Common myeloid progenitor, CD34-positive (primary cell): Measurements from ENCODE around the gene BMP8A.
"Not testable (repeated sequence)": the region's sequence is repeated elsewhere in the genome, so short reads cannot be mapped to it uniquely, and the experiment has no call there.

ENCODE experiments used
- CTCF ChIA-PET: fragments of 350-600 bp; sonication (Branson Sonifier 250); formaldehyde crosslinking; loops from one replicate; lab custom pipeline; 2021; ENCODE audit warnings: antibody characterized with exemption; lab: Charles Lee
- POLR2A ChIA-PET: fragments of 350-600 bp; sonication (Branson Sonifier 250); formaldehyde crosslinking; loops from one replicate; lab custom pipeline; 2021; ENCODE audit warnings: antibody characterized with exemption; lab: Charles Lee
- DNase-seq, 3 donors: peaks; one replicate each; pipeline versions ENCODE4 v3.0.0 to v3.0.0-alpha.2; 2013
- H3K27ac ChIP-seq, 2 experiments: 1 replicate in 1 of 2; 2 replicates in 1 of 2; pipeline ENCODE4 v1.7.0; 2013; ENCODE audit warnings: inconsistent platforms in 2 of 2, low read length in 2 of 2, mild to moderate bottlenecking in 2 of 2, low read depth in 1 of 2, moderate library complexity in 1 of 2; ENCODE audit not compliant: severe bottlenecking in 2 of 2, insufficient read depth in 1 of 2, poor library complexity in 1 of 2
- H3K27me3 ChIP-seq, 5 experiments: replicated peaks in 2 of 5; 1 replicate in 3 of 5; 2 replicates in 2 of 5; pipeline versions ENCODE4 v1.6.1 to v1.7.0; 2013; ENCODE audit warnings: low read length in 4 of 5, mild to moderate bottlenecking in 2 of 5, moderate library complexity in 2 of 5, inconsistent platforms in 1 of 5; ENCODE audit not compliant: insufficient read depth in 5 of 5, control insufficient read depth in 4 of 5
- H3K36me3 ChIP-seq, 4 experiments: 1 replicate in 2 of 4; 2 replicates in 2 of 4; pipeline versions ENCODE4 v1.6.1 to v1.7.0; 2013; ENCODE audit warnings: low read length in 3 of 4, control low read depth in 1 of 4, mild to moderate bottlenecking in 1 of 4; ENCODE audit not compliant: control insufficient read depth in 4 of 4, insufficient read depth in 4 of 4
- H3K4me1 ChIP-seq, 4 experiments: 1 replicate in 3 of 4; 2 replicates in 1 of 4; pipeline versions ENCODE4 v1.6.1 to v1.7.1; 2013; ENCODE audit warnings: low read length in 3 of 4, mild to moderate bottlenecking in 3 of 4, control low read depth in 1 of 4, inconsistent platforms in 1 of 4, moderate library complexity in 1 of 4; ENCODE audit not compliant: control insufficient read depth in 4 of 4, insufficient read depth in 4 of 4; ENCODE audit errors: control extremely low read depth in 1 of 4
- H3K4me3 ChIP-seq, 7 experiments: 1 replicate in 4 of 7; 2 replicates in 3 of 7; pipeline versions ENCODE4 v1.5.1 to v1.7.0; 2013; ENCODE audit warnings: mild to moderate bottlenecking in 7 of 7, low read length in 6 of 7, moderate library complexity in 6 of 7, inconsistent platforms in 2 of 7, low read depth in 2 of 7, control low read depth in 1 of 7; ENCODE audit not compliant: insufficient read depth in 4 of 7, control insufficient read depth in 1 of 7; ENCODE audit errors: extremely low read depth in 1 of 7
- H3K9me3 ChIP-seq, 5 experiments: 1 replicate in 4 of 5; 2 replicates in 1 of 5; pipeline versions ENCODE4 v1.6.1 to v1.7.1; 2013; ENCODE audit warnings: low read length in 4 of 5, mild to moderate bottlenecking in 2 of 5, inconsistent platforms in 1 of 5, low read depth in 1 of 5, moderate library complexity in 1 of 5; ENCODE audit not compliant: control insufficient read depth in 4 of 5, insufficient read depth in 2 of 5; ENCODE audit errors: control extremely low read depth in 1 of 5
- WGBS: methylation state at CpG from one replicate; pipeline ENCODE4 v1.1.5; 2013; ENCODE audit not compliant: insufficient coverage; 5-methylcytosine and 5-hydroxymethylcytosine counted together

BMP8A gene

GRCh38 chr1:39527190-39527579 lies 35.7 kb downstream of the BMP8A start:
- WGBS: 97% methylated on average over 6 of the region's 8 CpGs
- CTCF ChIA-PET, H3K4me3 ChIP-seq, H3K9me3 ChIP-seq, POLR2A ChIA-PET, H3K27ac ChIP-seq, DNase-seq, H3K27me3 ChIP-seq: not testable (repeated sequence)
- Histone ChIP-seq H3K4me1 (peaks cover 0 to 14% (median 4%) of the 10 kb centered on the region in 4 experiments), H3K36me3 (peaks cover 2 to 34% (median 13%) of the 10 kb centered on the region in 4 experiments)

- ChIA-PET CTCF (interaction anchor here (1.1 kb wide), 1 partner anchor 19 kb away, joined by 5 read pairs; no protein-coding TSS in a partner anchor), POLR2A (no interaction called here)
- Histone ChIP-seq H3K36me3 (peaks cover 2 to 34% (median 13%) of the 10 kb centered on the region in 4 experiments), H3K27me3 (no peaks in the 10 kb centered on the region), H3K4me3 (no peak overlapping the region), H3K4me1 (peaks cover 0 to 14% (median 4%) of the 10 kb centered on the region in 4 experiments), H3K9me3 (no peaks in the 10 kb centered on the region), H3K27ac (no peak overlapping the region)
- 100% methylated on average over 3 of the region's 4 CpGs for WGBS
- DNase-seq: no peak
These were observed 36.6 kb downstream of the BMP8A start for GRCh38 chr1:39528082-39528481.

- WGBS: 96% methylated on average over 10 of the region's 10 CpGs
- no peaks in the 10 kb centered on the region for H3K27me3 ChIP-seq
These were observed 38.6 kb downstream of the BMP8A start for GRCh38 chr1:39529901-39530535.

GRCh38 chr1:39531526-39531925 lies 40.1 kb downstream of the BMP8A start:
- no peaks in the 10 kb centered on the region for H3K9me3 ChIP-seq
- H3K27me3 ChIP-seq: no peaks in the 10 kb centered on the region
- peaks cover 2 to 33% (median 12%) of the 10 kb centered on the region in 4 experiments for H3K36me3 ChIP-seq
- H3K27ac ChIP-seq: no peak overlapping the region
- WGBS: 92% methylated on average over 3 of the region's 4 CpGs
- DNase-seq: no peak
- ChIA-PET CTCF (interaction anchor here (0.6 to 3.0 kb wide), 2 partner anchors 7 to 436 kb away, joined by 3 to 10 read pairs; no protein-coding TSS in a partner anchor), POLR2A (interaction anchor here (0.6 kb wide), 1 partner anchor 58 kb away, joined by 3 read pairs; no protein-coding TSS in a partner anchor)
- no peak overlapping the region for H3K4me3 ChIP-seq
- peaks cover 0 to 3% (median 0%) of the 10 kb centered on the region in 4 experiments for H3K4me1 ChIP-seq

More at GRCh38 chr1:39529901-39530535, 38.6 kb downstream of the BMP8A start:
- Histone ChIP-seq H3K9me3 (no peaks in the 10 kb centered on the region), H3K4me1 (peaks cover 0 to 14% (median 4%) of the 10 kb centered on the region in 4 experiments), H3K36me3 (peaks cover 2 to 32% (median 13%) of the 10 kb centered on the region in 4 experiments), H3K27ac (no peak overlapping the region), H3K4me3 (no peak overlapping the region)
- CTCF ChIA-PET: interaction anchor here (3.0 kb wide), 1 partner anchor 9 kb away, joined by 10 read pairs; no protein-coding TSS in a partner anchor
- POLR2A ChIA-PET: no interaction called here
- DNase-seq: no peak

- Histone ChIP-seq H3K4me1 (peaks cover 0 to 3% (median 0%) of the 10 kb centered on the region in 4 experiments), H3K36me3 (peaks cover under 1 to 19% (median 4%) of the 10 kb centered on the region in 4 experiments), H3K27me3 (no peaks in the 10 kb centered on the region), H3K9me3 (no peaks in the 10 kb centered on the region), H3K4me3 (no peak overlapping the region), H3K27ac (no peak overlapping the region)
- DNase-seq: no peak
- ChIA-PET CTCF (interaction anchor here (0.7 kb wide), 1 partner anchor 73 kb away, joined by 3 read pairs; no protein-coding TSS in a partner anchor), POLR2A (no interaction called here)
- WGBS: no CpG with 5 or more reads among the region's 1 CpG
These were observed 42.0 kb downstream of the BMP8A start for GRCh38 chr1:39533442-39533841.

GRCh38 chr1:39538531-39539251 lies 47.3 kb downstream of the BMP8A start:
- H3K27ac ChIP-seq: no peak overlapping the region
- ChIA-PET POLR2A (no interaction called here), CTCF (interaction anchor here (0.7 to 2.2 kb wide), 24 partner anchors 9 to 177 kb away, joined by 3 to 10 read pairs (median 4); no protein-coding TSS in a partner anchor)
- no peaks in the 10 kb centered on the region for H3K9me3 ChIP-seq
- DNase-seq: no peak
- WGBS: 93% methylated on average over 9 of the region's 9 CpGs
- H3K36me3 ChIP-seq: peaks cover 2 to 11% (median 7%) of the 10 kb centered on the region in 4 experiments
- H3K27me3 ChIP-seq: no peaks in the 10 kb centered on the region
- no peaks in the 10 kb centered on the region for H3K4me1 ChIP-seq
- no peak overlapping the region for H3K4me3 ChIP-seq
